SU-DHL-6 (cell line): ENCODE results near the gene COL20A1.

Experiments used
- EZH2phosphoT487 ChIP-seq: fragments of 200-600 bp; sonication (generic), shearing (Covaris generic); conservative IDR thresholded peaks from 2 replicates; pipeline ENCODE4 v1.6.1; 2018; ENCODE audit warnings: mild to moderate bottlenecking, antibody characterized with exemption, low read length, moderate library complexity, mixed read lengths
- TF ChIP-seq, protein P1 (sequence below): fragments of 200-600 bp; sonication (generic); IDR thresholded peaks from one replicate; pipeline ENCODE4 v1.5.1; 2017; ENCODE audit warnings: antibody characterized with exemption, mild to moderate bottlenecking, low read length, moderate library complexity; ENCODE audit not compliant: insufficient read depth, poor library complexity, severe bottlenecking

DNA sequence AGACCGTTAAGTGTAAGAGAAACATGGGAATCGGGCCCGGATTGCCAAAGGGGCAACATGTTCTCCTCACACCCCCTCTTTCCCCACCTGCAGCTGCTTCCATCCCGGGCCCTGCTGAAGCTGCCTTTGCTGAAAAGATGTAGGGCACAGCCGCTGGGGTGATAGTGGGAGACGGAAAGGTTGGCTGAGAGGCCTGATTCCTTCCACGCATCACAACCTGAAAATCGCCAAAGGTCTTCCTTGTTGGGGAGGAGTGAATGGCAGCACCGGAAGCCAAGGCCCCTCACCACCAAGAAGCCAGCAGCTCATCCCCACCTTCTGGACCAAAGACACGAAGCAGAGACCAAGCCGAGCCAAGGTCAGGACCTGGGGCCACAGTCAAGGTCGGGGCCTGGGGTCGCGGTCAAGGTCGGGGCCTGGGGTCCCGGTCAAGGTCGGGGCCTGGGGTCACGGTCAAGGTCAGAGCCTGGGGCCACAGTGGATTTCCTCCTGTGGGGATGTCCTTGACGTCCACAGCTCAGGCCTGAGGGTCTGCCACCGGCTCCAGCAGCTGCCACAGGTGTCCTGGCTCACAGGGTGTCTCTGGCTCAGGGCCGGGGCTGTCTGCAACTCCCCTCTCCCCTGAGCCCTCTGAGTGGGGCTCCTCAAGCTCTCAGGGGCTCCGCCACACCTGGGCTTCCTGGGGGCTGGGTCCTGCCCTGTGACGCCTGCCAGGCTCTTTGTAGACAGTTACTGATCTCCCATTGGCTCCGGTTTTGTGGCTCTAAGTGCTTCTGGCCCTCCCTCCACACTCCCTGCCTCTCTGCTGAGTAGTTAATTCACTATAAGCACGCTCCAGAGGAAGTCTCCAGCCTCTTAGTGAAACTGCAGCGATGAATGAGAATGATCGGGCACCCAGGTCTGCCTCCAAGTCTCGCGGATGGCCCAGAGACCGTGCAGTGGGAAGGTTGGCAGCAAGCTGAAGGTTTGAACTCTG lies 73.7 kb downstream of the COL20A1 start:
- TF ChIP-seq, protein P1, sequence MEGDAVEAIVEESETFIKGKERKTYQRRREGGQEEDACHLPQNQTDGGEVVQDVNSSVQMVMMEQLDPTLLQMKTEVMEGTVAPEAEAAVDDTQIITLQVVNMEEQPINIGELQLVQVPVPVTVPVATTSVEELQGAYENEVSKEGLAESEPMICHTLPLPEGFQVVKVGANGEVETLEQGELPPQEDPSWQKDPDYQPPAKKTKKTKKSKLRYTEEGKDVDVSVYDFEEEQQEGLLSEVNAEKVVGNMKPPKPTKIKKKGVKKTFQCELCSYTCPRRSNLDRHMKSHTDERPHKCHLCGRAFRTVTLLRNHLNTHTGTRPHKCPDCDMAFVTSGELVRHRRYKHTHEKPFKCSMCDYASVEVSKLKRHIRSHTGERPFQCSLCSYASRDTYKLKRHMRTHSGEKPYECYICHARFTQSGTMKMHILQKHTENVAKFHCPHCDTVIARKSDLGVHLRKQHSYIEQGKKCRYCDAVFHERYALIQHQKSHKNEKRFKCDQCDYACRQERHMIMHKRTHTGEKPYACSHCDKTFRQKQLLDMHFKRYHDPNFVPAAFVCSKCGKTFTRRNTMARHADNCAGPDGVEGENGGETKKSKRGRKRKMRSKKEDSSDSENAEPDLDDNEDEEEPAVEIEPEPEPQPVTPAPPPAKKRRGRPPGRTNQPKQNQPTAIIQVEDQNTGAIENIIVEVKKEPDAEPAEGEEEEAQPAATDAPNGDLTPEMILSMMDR, result no peak
- no peak for TF ChIP-seq EZH2phosphoT487
